GM12878 (cell line): Measurements from ENCODE around the gene DCAF17. TPM values are rescaled to one million over a fixed set of nuclear protein-coding genes. Genes with fewer than 3 reads are reported as not detected.

Experiments
- ATAC-seq: fragments of 200-7000 bp; cut with Tn5 transposase; 3 replicates; pipeline ENCODE4 v1.9.1; 2020; ENCODE audit warnings: mild to moderate bottlenecking, moderate library complexity
- BruUV-seq: library from RNA; stranded (reverse); fragments of 400-500 nt; replicated peaks from 2 replicates; lab custom pipeline; 2021; lab: Mats Ljungman, UMichigan
- CTCF ChIA-PET: fragments of 300-600 bp; sonication (Branson Sonifier 250); formaldehyde crosslinking; extraction: SDS; loops from one replicate; lab custom pipeline; 2021; ENCODE audit warnings: inconsistent platforms; lab: Yijun Ruan, JAX
- POLR2A ChIA-PET: fragments of 350-600 bp; formaldehyde crosslinking; extraction: SDS; loops from one replicate; lab custom pipeline; 2021; ENCODE audit warnings: inconsistent platforms; lab: Charles Lee
- RAD21 ChIA-PET: fragments of 300-600 bp; sonication (Branson Sonifier 250); formaldehyde crosslinking; loops from one replicate; lab custom pipeline; 2023; ENCODE audit warnings: antibody characterized with exemption; ENCODE audit not compliant: unreplicated experiment; lab: Charles Lee
- SMC1A ChIA-PET: fragments of 300-600 bp; sonication (Branson Sonifier 250); formaldehyde crosslinking; loops from one replicate; lab custom pipeline; 2023; ENCODE audit not compliant: unreplicated experiment, uncharacterized antibody; lab: Charles Lee
- DNase-seq: peaks from one replicate; pipeline ENCODE4 v3.0.0-alpha.2; 2011; ENCODE audit warnings: low read depth, low spot score
- FAIRE-seq: peaks from 3 replicates; lab custom pipeline; 2011; peaks lifted over from hg19 to GRCh38; lab: Jason Lieb, UNC
- H2AFZ ChIP-seq: 2 replicates; pipeline ENCODE4 v1.6.0; 2011; ENCODE audit warnings: low read depth, low read length, control low read depth; ENCODE audit not compliant: control insufficient read depth
- H3K27ac ChIP-seq: 2 replicates; pipeline ENCODE4 v1.5.1; 2011; ENCODE audit warnings: control low read depth; ENCODE audit not compliant: control insufficient read depth, insufficient read depth
- H3K27me3 ChIP-seq, 2 experiments: replicated peaks in 1 of 2; 2 replicates each; pipeline versions ENCODE4 v1.6.0 to v1.6.1; 2011; ENCODE audit warnings: low read length in 1 of 2; ENCODE audit not compliant: control insufficient read depth in 2 of 2, insufficient read depth in 2 of 2
- H3K36me3 ChIP-seq, 2 experiments: 2 replicates each; pipeline ENCODE4 v1.5.1; 2011; ENCODE audit warnings: low read length in 1 of 2; ENCODE audit not compliant: control insufficient read depth in 2 of 2, insufficient read depth in 2 of 2
- H3K4me1 ChIP-seq: 2 replicates; pipeline ENCODE4 v1.6.1; 2011; ENCODE audit warnings: mild to moderate bottlenecking, low read length, moderate library complexity, mixed read lengths; ENCODE audit not compliant: control insufficient read depth, insufficient read depth
- H3K4me2 ChIP-seq: 2 replicates; pipeline ENCODE4 v1.6.0; 2011; ENCODE audit warnings: control low read depth; ENCODE audit not compliant: control insufficient read depth, insufficient read depth
- H3K4me3 ChIP-seq: fragments of 200-600 bp; sonication (generic); 2 replicates; pipeline ENCODE4 v1.5.1; 2016
- H3K79me2 ChIP-seq: 2 replicates; pipeline ENCODE4 v1.6.0; 2011; ENCODE audit warnings: low read length; ENCODE audit not compliant: control insufficient read depth, insufficient read depth
- H3K9ac ChIP-seq: 2 replicates; pipeline ENCODE4 v1.8.0; 2011; ENCODE audit warnings: low read length, control low read depth, mixed read lengths; ENCODE audit not compliant: control insufficient read depth, insufficient read depth
- H3K9me3 ChIP-seq: replicated peaks from 3 replicates; pipeline ENCODE4 v1.5.1; 2011; ENCODE audit warnings: mild to moderate bottlenecking, low read length; ENCODE audit not compliant: control insufficient read depth, insufficient read depth
- H4K20me1 ChIP-seq: 2 replicates; pipeline ENCODE4 v1.6.0; 2011; ENCODE audit not compliant: control insufficient read depth, insufficient read depth
- BACH1 ChIP-seq: fragments of 450-650 bp; IDR thresholded peaks from 2 replicates; pipeline ENCODE4 v1.6.1; 2017; ENCODE audit warnings: mild to moderate bottlenecking, borderline replicate concordance
- ETV6 ChIP-seq, 2 experiments: fragments of 450-650 bp in 1 of 2; IDR thresholded peaks in 1 of 2; conservative IDR thresholded peaks in 1 of 2; 2 replicates each; pipeline ENCODE4 v1.6.1; 2014; ENCODE audit warnings: antibody characterized with exemption in 1 of 2, borderline replicate concordance in 1 of 2, low read depth in 1 of 2, mild to moderate bottlenecking in 1 of 2, moderate library complexity in 1 of 2
- MEF2B ChIP-seq: fragments of 450-650 bp; IDR thresholded peaks from 2 replicates; pipeline ENCODE4 v1.6.1; 2018; ENCODE audit warnings: mild to moderate bottlenecking, moderate library complexity; ENCODE audit not compliant: partially characterized antibody, poor library complexity, severe bottlenecking
- MXI1 ChIP-seq: fragments of 150-350 bp; IDR thresholded peaks from 2 replicates; pipeline ENCODE4 v1.6.1; 2011; ENCODE audit warnings: low read depth, mild to moderate bottlenecking, inconsistent platforms, low read length, improper control_type of control experiment
- POLR2A ChIP-seq: IDR thresholded peaks from 2 replicates; pipeline ENCODE4 v1.6.1; 2011; ENCODE audit warnings: low read depth, mild to moderate bottlenecking, low read length
- RAD51 ChIP-seq: fragments of 450-650 bp; IDR thresholded peaks from 2 replicates; pipeline ENCODE4 v1.6.1; 2016; ENCODE audit warnings: moderate library complexity, mild to moderate bottlenecking, inconsistent platforms
- SIN3A ChIP-seq: IDR thresholded peaks from 2 replicates; pipeline ENCODE4 v1.6.1; 2012; ENCODE audit warnings: low read depth, low read length, improper control_type of control experiment
- SUPT20H ChIP-seq: IDR thresholded peaks from 2 replicates; pipeline ENCODE4 v1.6.1; 2011; ENCODE audit warnings: low read depth, mild to moderate bottlenecking, low read length, moderate library complexity, borderline replicate concordance; ENCODE audit not compliant: control insufficient read depth
- YY1 ChIP-seq: IDR thresholded peaks from 2 replicates; pipeline ENCODE4 v1.6.1; 2011; ENCODE audit warnings: low read depth, mild to moderate bottlenecking, low read length
- WGBS: methylation state at CpG from one replicate; pipeline ENCODE4 v1.1.6; 2016; ENCODE audit warnings: low lambda C conversion rate; ENCODE audit not compliant: insufficient replicate concordance, insufficient coverage; ENCODE audit errors: missing lambda C conversion rate; 5-methylcytosine and 5-hydroxymethylcytosine counted together
- in situ Hi-C: fragments of 300-500 bp; cut with MboI; formaldehyde crosslinking; loops from 9 replicates; pipeline ENCODE4 v1.14.3; 2018; ENCODE audit warnings: mixed read lengths
- intact Hi-C: fragments of 100-400 bp; cut with micrococcal nuclease; formaldehyde crosslinking; loops from one replicate; pipeline ENCODE4 v1.14.2; 2022; ENCODE audit not compliant: unreplicated experiment
- polyA plus RNA-seq, 11 experiments: library from polyadenylated mRNA; depleted of rRNA in 4 of 11; unstranded in 6 of 11; stranded (reverse) in 5 of 11; fragments of >200 nt; fragmentation: Nextera tagmentation in 4 of 11; fragmentation: Illumina TruSeq in 1 of 11; extraction: Ambion mirVana in 4 of 11; extraction: Trizol in 1 of 11; gene quantifications; 1 replicate in 1 of 11; 2 replicates in 10 of 11; pipeline versions ENCODE4 v1.2.1 to v1.2.3, GENCODE V29; 2011 to 2016; ENCODE audit warnings: inconsistent platforms in 2 of 11, missing spikeins in 2 of 11, low read depth in 1 of 11
- total RNA-seq, 4 experiments: library from RNA; depleted of rRNA in 3 of 4; stranded (reverse); fragments of >200 nt in 3 of 4; fragmentation: Illumina TruSeq in 1 of 4; extraction: Trizol in 1 of 4; gene quantifications; 2 replicates each; pipeline versions ENCODE4 v1.2.1 to v1.2.3, GENCODE V29; 2013 to 2021
- TF ChIP-seq, protein P1 (sequence below): IDR thresholded peaks from 2 replicates; pipeline ENCODE4 v1.6.1; 2011; ENCODE audit warnings: low read depth, low read length, improper control_type of control experiment, borderline replicate concordance
- TF ChIP-seq, protein P2 (sequence below): fragments of 450-650 bp; IDR thresholded peaks from 2 replicates; pipeline ENCODE4 v1.6.1; 2016; ENCODE audit warnings: mild to moderate bottlenecking
- TF ChIP-seq, protein P3 (sequence below): IDR thresholded peaks from 2 replicates; pipeline ENCODE4 v1.6.1; 2011; ENCODE audit warnings: borderline replicate concordance, low read depth, mild to moderate bottlenecking, moderate library complexity, mixed read lengths, low read length; ENCODE audit not compliant: insufficient read depth; ENCODE audit errors: extremely low read length
- TF ChIP-seq, protein P4 (sequence below): fragments of 450-650 bp; IDR thresholded peaks from 2 replicates; pipeline ENCODE4 v1.6.1; 2017; ENCODE audit warnings: mild to moderate bottlenecking, moderate library complexity

DCAF17 gene
- total and polyA plus RNA-seq, 10 of the 15 experiments (the other 5 are each of a cell fraction or from before 2014, with no cell fraction given), result 5.2 to 32.9 (median 23.4) TPM

DNA sequence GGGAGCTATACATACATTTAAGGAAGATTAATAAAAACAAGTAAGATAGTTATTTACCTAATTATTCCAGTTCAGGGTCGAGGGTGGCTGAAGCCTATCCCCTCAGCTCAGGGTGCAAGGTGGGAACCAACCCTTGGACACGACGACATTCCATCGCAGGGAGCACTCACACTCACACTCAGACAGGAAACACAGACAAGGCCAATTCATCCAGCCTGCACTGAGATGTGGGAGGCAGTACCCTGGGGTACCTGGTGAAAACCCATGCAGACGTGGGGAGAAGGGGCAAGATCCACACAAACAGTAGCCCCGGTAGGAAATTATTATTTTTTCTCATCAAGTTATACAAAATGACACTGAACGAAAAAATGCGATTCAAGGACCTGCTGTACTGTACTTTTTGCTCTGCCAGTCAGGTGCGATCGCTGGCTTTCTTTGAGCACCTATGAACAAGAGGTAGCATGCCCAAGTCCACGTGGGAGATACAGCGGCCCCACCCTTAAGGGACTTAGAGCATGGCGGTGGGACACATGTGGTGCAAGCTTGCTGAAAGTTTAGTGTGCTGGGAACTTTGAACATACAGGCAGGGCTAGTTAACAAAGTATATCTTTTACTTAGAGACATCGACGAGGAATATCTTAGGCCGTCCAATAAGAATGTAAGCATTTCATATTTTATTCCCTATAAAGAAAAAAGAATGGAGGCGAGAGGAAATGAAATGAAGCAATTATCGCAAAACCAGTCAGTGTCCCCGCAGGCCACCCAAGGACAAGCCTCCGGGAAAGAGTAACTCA lies 860 bp upstream of the DCAF17 start:
- SMC1A ChIA-PET, result interaction anchor here (0.6 to 3.4 kb wide), 14 partner anchors 12 to 1251 kb away, joined by 3 to 22 read pairs (median 5); no protein-coding TSS in a partner anchor
- Histone ChIP-seq H3K9me3 (peaks cover 29% of the 10 kb centered on the region), H3K4me2 (peak overlapping the region; percentile 97), H3K4me3 (peak overlapping the region; percentile 69), H2AFZ (peak overlapping the region; percentile 68), H3K27me3 (no peaks in the 10 kb centered on the region), H3K79me2 (peaks cover 82% of the 10 kb centered on the region), H3K36me3 (peaks cover 0 to 12% of the 10 kb centered on the region in 2 experiments; a peak in 2 of 4 replicates), H4K20me1 (no peaks in the 10 kb centered on the region), H3K27ac (peak overlapping the region; percentile 93), H3K4me1 (peaks cover 13% of the 10 kb centered on the region), H3K9ac (peak overlapping the region; percentile 69)
- RAD21 ChIA-PET, result interaction anchor here (0.6 to 3.6 kb wide), 16 partner anchors 13 to 1035 kb away, joined by 3 to 25 read pairs (median 4); no protein-coding TSS in a partner anchor
- POLR2A ChIA-PET, result interaction anchor here (0.7 to 2.5 kb wide), 16 partner anchors 12 to 504 kb away, joined by 3 to 15 read pairs (median 3); partner anchors contain the start of gene GORASP2
- no peak for FAIRE-seq
- DNase-seq, result no peak
- in situ Hi-C loops, result loop anchor here (25.0 kb wide), 1 partner anchor 471 kb away; no protein-coding TSS in a partner anchor
- intact Hi-C loops, result loop anchor here (1.0 to 5.0 kb wide), 7 partner anchors 12 to 506 kb away; partner anchors contain the start of genes CYBRD1 and GORASP2
- WGBS, result 1% methylated on average over 20 of the region's 20 CpGs
- TSS peak; percentile 74 for BruUV-seq
- CTCF ChIA-PET, result interaction anchor here (0.8 to 5.0 kb wide), 8 partner anchors 13 to 460 kb away, joined by 3 to 32 read pairs (median 3); no protein-coding TSS in a partner anchor
- peak; percentile 51 for ATAC-seq
- TF ChIP-seq SIN3A, result peak; percentile 44; the same call in 1 of the 2 replicates
- TF ChIP-seq, protein P1, sequence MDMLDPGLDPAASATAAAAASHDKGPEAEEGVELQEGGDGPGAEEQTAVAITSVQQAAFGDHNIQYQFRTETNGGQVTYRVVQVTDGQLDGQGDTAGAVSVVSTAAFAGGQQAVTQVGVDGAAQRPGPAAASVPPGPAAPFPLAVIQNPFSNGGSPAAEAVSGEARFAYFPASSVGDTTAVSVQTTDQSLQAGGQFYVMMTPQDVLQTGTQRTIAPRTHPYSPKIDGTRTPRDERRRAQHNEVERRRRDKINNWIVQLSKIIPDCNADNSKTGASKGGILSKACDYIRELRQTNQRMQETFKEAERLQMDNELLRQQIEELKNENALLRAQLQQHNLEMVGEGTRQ, result peak; percentile 5; the same call in 1 of the 2 replicates
- TF ChIP-seq, protein P2, sequence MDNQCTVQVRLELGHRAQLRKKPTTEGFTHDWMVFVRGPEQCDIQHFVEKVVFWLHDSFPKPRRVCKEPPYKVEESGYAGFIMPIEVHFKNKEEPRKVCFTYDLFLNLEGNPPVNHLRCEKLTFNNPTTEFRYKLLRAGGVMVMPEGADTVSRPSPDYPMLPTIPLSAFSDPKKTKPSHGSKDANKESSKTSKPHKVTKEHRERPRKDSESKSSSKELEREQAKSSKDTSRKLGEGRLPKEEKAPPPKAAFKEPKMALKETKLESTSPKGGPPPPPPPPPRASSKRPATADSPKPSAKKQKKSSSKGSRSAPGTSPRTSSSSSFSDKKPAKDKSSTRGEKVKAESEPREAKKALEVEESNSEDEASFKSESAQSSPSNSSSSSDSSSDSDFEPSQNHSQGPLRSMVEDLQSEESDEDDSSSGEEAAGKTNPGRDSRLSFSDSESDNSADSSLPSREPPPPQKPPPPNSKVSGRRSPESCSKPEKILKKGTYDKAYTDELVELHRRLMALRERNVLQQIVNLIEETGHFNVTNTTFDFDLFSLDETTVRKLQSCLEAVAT, result peak; percentile 20; the same call in 1 of the 2 replicates
- no peak for TF ChIP-seq ETV6 (conservative IDR thresholded peaks at IDR 0.05 in 1 of 2, IDR thresholded peaks at IDR 0.05 in 1 of 2; ENCODE audit: borderline replicate concordance in 1 of 2, low read depth in 1 of 2)
- no peak for TF ChIP-seq SUPT20H
- TF ChIP-seq, protein P3, sequence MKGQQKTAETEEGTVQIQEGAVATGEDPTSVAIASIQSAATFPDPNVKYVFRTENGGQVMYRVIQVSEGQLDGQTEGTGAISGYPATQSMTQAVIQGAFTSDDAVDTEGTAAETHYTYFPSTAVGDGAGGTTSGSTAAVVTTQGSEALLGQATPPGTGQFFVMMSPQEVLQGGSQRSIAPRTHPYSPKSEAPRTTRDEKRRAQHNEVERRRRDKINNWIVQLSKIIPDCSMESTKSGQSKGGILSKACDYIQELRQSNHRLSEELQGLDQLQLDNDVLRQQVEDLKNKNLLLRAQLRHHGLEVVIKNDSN, result peak; percentile 41
- TF ChIP-seq MEF2B, result peak; percentile 71
- TF ChIP-seq RAD51, result peak; percentile 69
- TF ChIP-seq POLR2A, result peak; percentile 43; the same call in 1 of the 2 replicates
- peak; percentile 95 for TF ChIP-seq MXI1
- TF ChIP-seq BACH1, result peak; percentile 18; the same call in 1 of the 2 replicates
- TF ChIP-seq, protein P4, sequence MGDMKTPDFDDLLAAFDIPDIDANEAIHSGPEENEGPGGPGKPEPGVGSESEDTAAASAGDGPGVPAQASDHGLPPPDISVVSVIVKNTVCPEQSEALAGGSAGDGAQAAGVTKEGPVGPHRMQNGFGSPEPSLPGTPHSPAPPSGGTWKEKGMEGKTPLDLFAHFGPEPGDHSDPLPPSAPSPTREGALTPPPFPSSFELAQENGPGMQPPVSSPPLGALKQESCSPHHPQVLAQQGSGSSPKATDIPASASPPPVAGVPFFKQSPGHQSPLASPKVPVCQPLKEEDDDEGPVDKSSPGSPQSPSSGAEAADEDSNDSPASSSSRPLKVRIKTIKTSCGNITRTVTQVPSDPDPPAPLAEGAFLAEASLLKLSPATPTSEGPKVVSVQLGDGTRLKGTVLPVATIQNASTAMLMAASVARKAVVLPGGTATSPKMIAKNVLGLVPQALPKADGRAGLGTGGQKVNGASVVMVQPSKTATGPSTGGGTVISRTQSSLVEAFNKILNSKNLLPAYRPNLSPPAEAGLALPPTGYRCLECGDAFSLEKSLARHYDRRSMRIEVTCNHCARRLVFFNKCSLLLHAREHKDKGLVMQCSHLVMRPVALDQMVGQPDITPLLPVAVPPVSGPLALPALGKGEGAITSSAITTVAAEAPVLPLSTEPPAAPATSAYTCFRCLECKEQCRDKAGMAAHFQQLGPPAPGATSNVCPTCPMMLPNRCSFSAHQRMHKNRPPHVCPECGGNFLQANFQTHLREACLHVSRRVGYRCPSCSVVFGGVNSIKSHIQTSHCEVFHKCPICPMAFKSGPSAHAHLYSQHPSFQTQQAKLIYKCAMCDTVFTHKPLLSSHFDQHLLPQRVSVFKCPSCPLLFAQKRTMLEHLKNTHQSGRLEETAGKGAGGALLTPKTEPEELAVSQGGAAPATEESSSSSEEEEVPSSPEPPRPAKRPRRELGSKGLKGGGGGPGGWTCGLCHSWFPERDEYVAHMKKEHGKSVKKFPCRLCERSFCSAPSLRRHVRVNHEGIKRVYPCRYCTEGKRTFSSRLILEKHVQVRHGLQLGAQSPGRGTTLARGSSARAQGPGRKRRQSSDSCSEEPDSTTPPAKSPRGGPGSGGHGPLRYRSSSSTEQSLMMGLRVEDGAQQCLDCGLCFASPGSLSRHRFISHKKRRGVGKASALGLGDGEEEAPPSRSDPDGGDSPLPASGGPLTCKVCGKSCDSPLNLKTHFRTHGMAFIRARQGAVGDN, result peak; percentile 49; the same call in 1 of the 2 replicates
- 0 out of 2 replicates have a peak, but pooled peaks have one; percentile 76 for TF ChIP-seq YY1
